ENCODE data around the gene VAV2.

Gene VAV2

GRCh38 chr9:133986774-133987445, 5.2 kb downstream of the VAV2 start:
- no peaks in the 10 kb centered on the region for H3K9me3 ChIP-seq (ENCODE audit: control insufficient read depth, low read length)
- peaks cover 17% of the 10 kb centered on the region for H3K4me1 ChIP-seq (ENCODE audit: control insufficient read depth, insufficient read depth, low read length, poor library complexity, severe bottlenecking)
- no peak overlapping the region for H3K27ac ChIP-seq (ENCODE audit: low read depth, low read length, severe bottlenecking)
- H3K4me3 ChIP-seq (ENCODE audit: extremely low read depth, insufficient read depth, low read length, poor library complexity, severe bottlenecking) = no peak overlapping the region
- peaks cover 11% of the 10 kb centered on the region for H3K36me3 ChIP-seq (ENCODE audit: control insufficient read depth, insufficient read depth, low read length)
- WGBS, 2 experiments (ENCODE audit: insufficient coverage in 2 of 2) = 88 to 92% methylated on average over 4 to 9 of the region's 13 CpGs

- Histone ChIP-seq H3K9me3 (ENCODE audit: control insufficient read depth, low read length) (no peaks in the 10 kb centered on the region), H3K27ac (ENCODE audit: low read depth, low read length, severe bottlenecking) (no peak overlapping the region), H3K4me3 (ENCODE audit: extremely low read depth, insufficient read depth, low read length, poor library complexity, severe bottlenecking) (no peak overlapping the region), H3K4me1 (ENCODE audit: control insufficient read depth, insufficient read depth, low read length, poor library complexity, severe bottlenecking) (peaks cover 17% of the 10 kb centered on the region), H3K36me3 (ENCODE audit: control insufficient read depth, insufficient read depth, low read length) (peaks cover 11% of the 10 kb centered on the region)
- WGBS, 2 experiments (ENCODE audit: insufficient coverage in 2 of 2) = 60 to 79% methylated on average over 6 of the region's 6 CpGs
Observed at GRCh38 chr9:133986061-133986460, 6.1 kb downstream of the VAV2 start.

- Histone ChIP-seq H3K4me3 (ENCODE audit: extremely low read depth, insufficient read depth, low read length, poor library complexity, severe bottlenecking) (no peak overlapping the region), H3K9me3 (ENCODE audit: control insufficient read depth, low read length) (no peaks in the 10 kb centered on the region), H3K4me1 (ENCODE audit: control insufficient read depth, insufficient read depth, low read length, poor library complexity, severe bottlenecking) (peaks cover 18% of the 10 kb centered on the region), H3K27ac (ENCODE audit: low read depth, low read length, severe bottlenecking) (no peak overlapping the region), H3K36me3 (ENCODE audit: control insufficient read depth, insufficient read depth, low read length) (peaks cover 11% of the 10 kb centered on the region)
- WGBS, 2 experiments (ENCODE audit: insufficient coverage in 2 of 2) = 91 to 96% methylated on average over 23 of the region's 25 CpGs
Observed at GRCh38 chr9:133982971-133983720, 9.0 kb downstream of the VAV2 start.

GRCh38 chr9:133981958-133982681, 10.0 kb downstream of the VAV2 start:
- no peak overlapping the region for H3K4me3 ChIP-seq (ENCODE audit: extremely low read depth, insufficient read depth, low read length, poor library complexity, severe bottlenecking)

GRCh38 chr9:133981589-133981957, 10.6 kb downstream of the VAV2 start:
- Histone ChIP-seq H3K36me3 (ENCODE audit: control insufficient read depth, insufficient read depth, low read length) (peaks cover 19% of the 10 kb centered on the region), H3K4me1 (ENCODE audit: control insufficient read depth, insufficient read depth, low read length, poor library complexity, severe bottlenecking) (peaks cover 24% of the 10 kb centered on the region), H3K27ac (ENCODE audit: low read depth, low read length, severe bottlenecking) (no peak overlapping the region), H3K4me3 (ENCODE audit: extremely low read depth, insufficient read depth, low read length, poor library complexity, severe bottlenecking) (no peak overlapping the region), H3K9me3 (ENCODE audit: control insufficient read depth, low read length) (no peaks in the 10 kb centered on the region)
- 94 to 97% methylated on average over 14 of the region's 14 CpGs for WGBS, 2 experiments (ENCODE audit: insufficient coverage in 2 of 2)

More at GRCh38 chr9:133981958-133982681, 10.0 kb downstream of the VAV2 start:
- Histone ChIP-seq H3K36me3 (ENCODE audit: control insufficient read depth, insufficient read depth, low read length) (peaks cover 19% of the 10 kb centered on the region), H3K9me3 (ENCODE audit: control insufficient read depth, low read length) (no peaks in the 10 kb centered on the region), H3K27ac (ENCODE audit: low read depth, low read length, severe bottlenecking) (no peak overlapping the region), H3K4me1 (ENCODE audit: control insufficient read depth, insufficient read depth, low read length, poor library complexity, severe bottlenecking) (peaks cover 20% of the 10 kb centered on the region)
- 95 to 96% methylated on average over 28 of the region's 28 CpGs for WGBS, 2 experiments (ENCODE audit: insufficient coverage in 2 of 2)

GRCh38 chr9:133980864-133981588, 11.1 kb downstream of the VAV2 start:
- Histone ChIP-seq H3K9me3 (ENCODE audit: control insufficient read depth, low read length) (no peaks in the 10 kb centered on the region), H3K36me3 (ENCODE audit: control insufficient read depth, insufficient read depth, low read length) (peaks cover 19% of the 10 kb centered on the region), H3K27ac (ENCODE audit: low read depth, low read length, severe bottlenecking) (no peak overlapping the region), H3K4me1 (ENCODE audit: control insufficient read depth, insufficient read depth, low read length, poor library complexity, severe bottlenecking) (peaks cover 24% of the 10 kb centered on the region), H3K4me3 (ENCODE audit: extremely low read depth, insufficient read depth, low read length, poor library complexity, severe bottlenecking) (no peak overlapping the region)
- 96 to 98% methylated on average over 18 to 22 of the region's 25 CpGs for WGBS, 2 experiments (ENCODE audit: insufficient coverage in 2 of 2)

GRCh38 chr9:133979921-133980863, 11.9 kb downstream of the VAV2 start:
- Histone ChIP-seq H3K27ac (ENCODE audit: low read depth, low read length, severe bottlenecking) (no peak overlapping the region), H3K4me1 (ENCODE audit: control insufficient read depth, insufficient read depth, low read length, poor library complexity, severe bottlenecking) (peaks cover 28% of the 10 kb centered on the region), H3K9me3 (ENCODE audit: control insufficient read depth, low read length) (no peaks in the 10 kb centered on the region), H3K4me3 (ENCODE audit: extremely low read depth, insufficient read depth, low read length, poor library complexity, severe bottlenecking) (no peak overlapping the region), H3K36me3 (ENCODE audit: control insufficient read depth, insufficient read depth, low read length) (peaks cover 15% of the 10 kb centered on the region)
- 94 to 97% methylated on average over 14 to 18 of the region's 22 CpGs for WGBS, 2 experiments (ENCODE audit: insufficient coverage in 2 of 2)

GRCh38 chr9:133979273-133979920, 12.7 kb downstream of the VAV2 start:
- no peaks in the 10 kb centered on the region for H3K9me3 ChIP-seq (ENCODE audit: control insufficient read depth, low read length)
- H3K27ac ChIP-seq (ENCODE audit: low read depth, low read length, severe bottlenecking) = no peak overlapping the region
- 84 to 85% methylated on average over 23 to 29 of the region's 37 CpGs for WGBS, 2 experiments (ENCODE audit: insufficient coverage in 2 of 2)
- H3K4me1 ChIP-seq (ENCODE audit: control insufficient read depth, insufficient read depth, low read length, poor library complexity, severe bottlenecking) = peaks cover 31% of the 10 kb centered on the region
- no peak overlapping the region for H3K4me3 ChIP-seq (ENCODE audit: extremely low read depth, insufficient read depth, low read length, poor library complexity, severe bottlenecking)
- peaks cover 11% of the 10 kb centered on the region for H3K36me3 ChIP-seq (ENCODE audit: control insufficient read depth, insufficient read depth, low read length)

GRCh38 chr9:133978899-133979272, 13.2 kb downstream of the VAV2 start:
- Histone ChIP-seq H3K36me3 (ENCODE audit: control insufficient read depth, insufficient read depth, low read length) (peaks cover 8% of the 10 kb centered on the region), H3K4me3 (ENCODE audit: extremely low read depth, insufficient read depth, low read length, poor library complexity, severe bottlenecking) (no peak overlapping the region), H3K4me1 (ENCODE audit: control insufficient read depth, insufficient read depth, low read length, poor library complexity, severe bottlenecking) (peaks cover 36% of the 10 kb centered on the region), H3K27ac (ENCODE audit: low read depth, low read length, severe bottlenecking) (peak overlapping the region; percentile 16), H3K9me3 (ENCODE audit: control insufficient read depth, low read length) (no peaks in the 10 kb centered on the region)
- 94 to 95% methylated on average over 14 to 16 of the region's 16 CpGs for WGBS, 2 experiments (ENCODE audit: insufficient coverage in 2 of 2)

Measured in mesodermal cell (in vitro differentiated cells).